Dedifferentiated amniotic fluid mesenchymal stem cell (primary cell): Measurements from ENCODE around the gene LKAAEAR1.

ENCODE experiments used
- DNase-seq: peaks from one replicate; pipeline ENCODE4 v3.0.0-alpha.2; 2016; ENCODE audit errors: extremely low spot score

The LKAAEAR1 gene

GRCh38 chr20:64037199-64037497 lies 47.0 kb downstream of the LKAAEAR1 start:
- DNase-seq: no peak

- no peak for DNase-seq
These were observed 47.6 kb downstream of the LKAAEAR1 start for GRCh38 chr20:64036346-64037198.

- DNase-seq: no peak
These were observed 48.3 kb downstream of the LKAAEAR1 start, which contains the start of gene C20orf204 for GRCh38 chr20:64035933-64036345. C20orf204 (plus strand) TSS chr20:64036182; CDS start chr20:64036324, 142 bp downstream.

GRCh38 chr20:64035066-64035932 lies 48.9 kb downstream of the LKAAEAR1 start:
- no peak for DNase-seq

- DNase-seq: no peak
These were observed 50.2 kb downstream of the LKAAEAR1 start for GRCh38 chr20:64033981-64034493.
